Adrenal gland (tissue), 12 donors: Measurements from ENCODE around the gene CDC42BPG. TPM values are rescaled to one million over a fixed set of nuclear protein-coding genes. Genes with fewer than 3 reads are reported as not detected.
A peak's percentile ranks its signal among the peaks of the same experiment; 100 is the strongest.

Experiments
- DNase-seq, 7 donors: peaks; one replicate each; pipeline ENCODE4 v3.0.0-alpha.2; 2019 to 2020
- H3K27ac ChIP-seq, 5 donors: fragments of 200-600 bp; sonication (generic) in 4 of 5; 1 replicate in 3 of 5; 2 replicates in 2 of 5; pipeline versions ENCODE4 v1.5.1 to v1.8.0; 2016 to 2020; ENCODE audit warnings: mild to moderate bottlenecking in 1 of 5
- H3K27me3 ChIP-seq: fragments of 200-600 bp; 2 replicates; pipeline ENCODE4 v1.8.0; 2021
- H3K36me3 ChIP-seq, 2 donors: fragments of 200-600 bp; replicated peaks in 1 of 2; 1 replicate in 1 of 2; 2 replicates in 1 of 2; pipeline versions ENCODE4 v1.5.1 to v1.8.0; 2018 to 2022
- H3K4me1 ChIP-seq, 2 donors: fragments of 200-600 bp; replicated peaks in 1 of 2; 1 replicate in 1 of 2; 2 replicates in 1 of 2; pipeline versions ENCODE4 v1.5.1 to v1.8.0; 2018 to 2021
- H3K4me3 ChIP-seq, 4 donors: fragments of 200-600 bp; sonication (generic) in 3 of 4; one replicate each; pipeline ENCODE4 v1.5.1; 2016 to 2018
- H3K9me3 ChIP-seq, 3 donors: fragments of 200-600 bp; sonication (generic) in 1 of 3; replicated peaks in 1 of 3; 1 replicate in 2 of 3; 2 replicates in 1 of 3; pipeline versions ENCODE4 v1.5.1 to v1.8.0; 2016 to 2021
- POLR2A ChIP-seq, 2 donors: fragments of 450-650 bp; IDR thresholded peaks; one replicate each; pipeline ENCODE4 v1.6.1; 2017; ENCODE audit warnings: antibody characterized with exemption in 2 of 2, mild to moderate bottlenecking in 2 of 2, moderate library complexity in 1 of 2
- WGBS, 4 donors: extraction: QIAGEN DNeasy Blood & Tissue Kit in 2 of 4; methylation state at CpG; one replicate each; pipeline versions ENCODE4 v1.1.5 to v1.1.7; 2013 to 2017; 5-methylcytosine and 5-hydroxymethylcytosine counted together
- intact Hi-C, 2 donors: fragments of 100-400 bp; cut with DNase I; formaldehyde crosslinking; loops; one replicate each; pipeline versions ENCODE4 v1.14.1 to v1.15.0; 2022 to 2023
- polyA plus RNA-seq, 3 donors: library from polyadenylated mRNA; stranded (reverse); fragments of 200-250 nt in 2 of 3; fragments of 350-450 nt in 1 of 3; fragmentation: Illumina TruSeq in 1 of 3; extraction: RNeasy Lipid Tissue Mini Kit (QIAGEN cat#74804) in 1 of 3; gene quantifications; one replicate each; pipeline ENCODE4 v1.2.3, GENCODE V29; 2013 to 2014
- total RNA-seq, 9 donors: library from RNA; depleted of rRNA in 4 of 9; stranded (reverse); fragments of >200 nt in 4 of 9; fragments of 120-200 nt in 1 of 9; fragmentation: NEBNext Ultra II Directional in 1 of 9; extraction: Animal tissue kit (Norgen Biotek cat#: 25700) in 1 of 9; gene quantifications; one replicate each; pipeline versions ENCODE4 v1.1.0 to v1.2.4, GENCODE V29; 2013 to 2023
- TF ChIP-seq, protein P1 (sequence below), 6 experiments: fragments of 450-650 bp in 4 of 6; fragments of 200-600 bp in 2 of 6; sonication (generic) in 1 of 6; IDR thresholded peaks; 1 replicate in 5 of 6; 2 replicates in 1 of 6; pipeline versions ENCODE4 v1.5.1 to v1.8.0; 2016 to 2021; ENCODE audit warnings: antibody characterized with exemption in 6 of 6, mild to moderate bottlenecking in 2 of 6, moderate library complexity in 1 of 6
- donor health status: healthy with polysubstance abuse.
- donor health status: Bipolar disorder and iron deficiency.
- donor health status: DM: yes; HTN: yes; CAD: no.
- donor health status: DM: no; HTN: no; CAD: no.
- donor health status: DM: no; HTN: no; CAD: no.
- donor health status: DM: yes; HTN: yes; CAD: no.

CDC42BPG gene
- total and polyA plus RNA-seq, 12 donors: 3.1 to 12.9 (median 6.7) TPM

DNA sequence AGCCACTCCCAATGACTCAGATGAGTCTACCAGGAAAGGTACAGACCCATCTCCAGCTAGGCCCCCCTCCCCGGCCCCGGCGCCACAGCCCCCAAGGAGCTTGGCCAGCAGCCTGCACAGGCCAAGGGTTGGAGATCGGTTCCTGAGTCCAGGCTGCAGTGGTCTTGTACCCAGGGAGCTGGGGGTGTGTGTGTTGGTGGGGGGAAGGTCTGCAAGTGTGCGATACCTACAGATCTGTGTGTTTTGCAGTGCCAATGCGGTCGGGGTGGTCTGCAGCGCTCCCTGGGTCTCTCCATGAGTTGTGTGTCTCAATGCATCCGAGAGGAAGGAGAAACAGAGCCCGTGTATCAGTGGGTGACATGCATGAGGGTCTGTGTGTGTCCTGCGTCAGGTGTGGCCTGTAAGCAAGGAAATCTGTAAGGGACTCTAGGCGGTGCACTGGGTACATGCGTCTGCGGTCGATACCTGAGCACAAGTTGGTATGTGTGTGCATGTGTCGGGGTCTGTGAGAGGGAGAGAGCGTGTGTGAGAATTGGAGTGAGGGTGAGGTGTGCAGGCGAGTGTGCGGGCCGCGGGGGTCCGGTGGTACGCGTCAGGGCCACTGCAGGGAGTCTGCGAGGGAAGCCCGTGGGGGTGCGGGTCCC lies 645 bp downstream of the CDC42BPG start:
- H3K4me1 ChIP-seq: peaks cover 17 to 22% of the 10 kb centered on the region in 2 donors
- no peaks in the 10 kb centered on the region for H3K36me3 ChIP-seq
- 49 to 62% (median 51%) methylated on average over 21 to 27 of the region's 27 CpGs for WGBS, 4 donors
- DNase-seq: no peak
- H3K27me3 ChIP-seq: no peaks in the 10 kb centered on the region
- H3K9me3 ChIP-seq: no peaks in the 10 kb centered on the region
- peak overlapping the region in 2 of 4 donors; percentile 16 to 74 for H3K4me3 ChIP-seq
- peak overlapping the region in 3 of 5 donors; percentile 54 to 82 (median 56) for H3K27ac ChIP-seq
- TF ChIP-seq, protein P1, sequence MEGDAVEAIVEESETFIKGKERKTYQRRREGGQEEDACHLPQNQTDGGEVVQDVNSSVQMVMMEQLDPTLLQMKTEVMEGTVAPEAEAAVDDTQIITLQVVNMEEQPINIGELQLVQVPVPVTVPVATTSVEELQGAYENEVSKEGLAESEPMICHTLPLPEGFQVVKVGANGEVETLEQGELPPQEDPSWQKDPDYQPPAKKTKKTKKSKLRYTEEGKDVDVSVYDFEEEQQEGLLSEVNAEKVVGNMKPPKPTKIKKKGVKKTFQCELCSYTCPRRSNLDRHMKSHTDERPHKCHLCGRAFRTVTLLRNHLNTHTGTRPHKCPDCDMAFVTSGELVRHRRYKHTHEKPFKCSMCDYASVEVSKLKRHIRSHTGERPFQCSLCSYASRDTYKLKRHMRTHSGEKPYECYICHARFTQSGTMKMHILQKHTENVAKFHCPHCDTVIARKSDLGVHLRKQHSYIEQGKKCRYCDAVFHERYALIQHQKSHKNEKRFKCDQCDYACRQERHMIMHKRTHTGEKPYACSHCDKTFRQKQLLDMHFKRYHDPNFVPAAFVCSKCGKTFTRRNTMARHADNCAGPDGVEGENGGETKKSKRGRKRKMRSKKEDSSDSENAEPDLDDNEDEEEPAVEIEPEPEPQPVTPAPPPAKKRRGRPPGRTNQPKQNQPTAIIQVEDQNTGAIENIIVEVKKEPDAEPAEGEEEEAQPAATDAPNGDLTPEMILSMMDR (IDR thresholded peaks at IDR 0.05): no peak
- no peak for TF ChIP-seq POLR2A (IDR thresholded peaks at IDR 0.05)
- intact Hi-C loops: loop anchor here (10.0 kb wide), 2 partner anchors 151 to 171 kb away; partner anchors contain the start of genes ARL2 (in 1 of the 2) and BATF2 (in 1 of the 2)

- Histone ChIP-seq H3K27ac (peak overlapping the region in 4 of 5 donors; percentile 28 to 82 (median 48)), H3K4me1 (peaks cover 17 to 22% of the 10 kb centered on the region in 2 donors), H3K36me3 (no peaks in the 10 kb centered on the region), H3K9me3 (no peaks in the 10 kb centered on the region), H3K27me3 (no peaks in the 10 kb centered on the region), H3K4me3 (no peak overlapping the region)
- 61 to 77% (median 64%) methylated on average over 5 to 19 of the region's 19 CpGs for WGBS, 4 donors
- TF ChIP-seq, protein P1 (IDR thresholded peaks at IDR 0.05): no peak
- TF ChIP-seq POLR2A (IDR thresholded peaks at IDR 0.05): no peak
- DNase-seq: peak in 6 of 7 donors; percentile 71 to 80 (median 79)
- intact Hi-C loops: loop anchor here (10.0 kb wide), 2 partner anchors 152 to 172 kb away; partner anchors contain the start of genes ARL2 (in 1 of the 2) and BATF2 (in 1 of the 2)
These were observed 1.4 kb downstream of the CDC42BPG start for GRCh38 chr11:64842851-64843685.

GRCh38 chr11:64842366-64842759 lies 2.1 kb downstream of the CDC42BPG start:
- no peak overlapping the region for H3K4me3 ChIP-seq
- DNase-seq: no peak
- no peaks in the 10 kb centered on the region for H3K27me3 ChIP-seq
- 79 to 87% (median 85%) methylated on average over 3 to 6 of the region's 6 CpGs for WGBS, 4 donors
- H3K9me3 ChIP-seq: no peaks in the 10 kb centered on the region
- H3K4me1 ChIP-seq: peaks cover 17 to 22% of the 10 kb centered on the region in 2 donors
- no peaks in the 10 kb centered on the region for H3K36me3 ChIP-seq
- TF ChIP-seq, protein P1 (IDR thresholded peaks at IDR 0.05): no peak
- TF ChIP-seq POLR2A (IDR thresholded peaks at IDR 0.05): no peak
- H3K27ac ChIP-seq: peak overlapping the region in 2 of 5 donors; percentile 40 to 82
- intact Hi-C loops: loop anchor here (10.0 kb wide), 2 partner anchors 152 to 172 kb away; partner anchors contain the start of genes ARL2 (in 1 of the 2) and BATF2 (in 1 of the 2)
